GM18499 (cell line): ENCODE measurements around the gene PSMD11.
"Not testable (repeated sequence)": the region's sequence is repeated elsewhere in the genome, so short reads cannot be mapped to it uniquely, and the experiment has no call there.

Source experiments
- ATAC-seq: cut with Tn5 transposase; IDR thresholded peaks from one replicate; pipeline ENCODE4 v1.9.1; 2021; ENCODE audit warnings: moderate number of reproducible peaks; ENCODE audit not compliant: insufficient read depth, unreplicated experiment

PSMD11 gene

GRCh38 chr17:32504166-32504990, 60.1 kb downstream of the PSMD11 start:
- ATAC-seq = no peak

- no peak for ATAC-seq
Measured at GRCh38 chr17:32508926-32509325, 64.6 kb downstream of the PSMD11 start.

- no peak for ATAC-seq
Measured at GRCh38 chr17:32510466-32510865, 66.2 kb downstream of the PSMD11 start.

GRCh38 chr17:32512328-32512727, 68.0 kb downstream of the PSMD11 start:
- no peak for ATAC-seq

- no peak for ATAC-seq
Measured at GRCh38 chr17:32513579-32513978, 69.3 kb downstream of the PSMD11 start.

GRCh38 chr17:32514606-32515005, 70.3 kb downstream of the PSMD11 start:
- ATAC-seq = no peak

GRCh38 chr17:32515677-32516383, 71.5 kb downstream of the PSMD11 start:
- ATAC-seq = no peak

- no peak for ATAC-seq
Measured at GRCh38 chr17:32516450-32516849, 72.1 kb downstream of the PSMD11 start.

GRCh38 chr17:32516940-32517701, 72.8 kb downstream of the PSMD11 start:
- ATAC-seq = no peak

- no peak for ATAC-seq
Measured at GRCh38 chr17:32517982-32518381, 73.7 kb downstream of the PSMD11 start.

GRCh38 chr17:32518646-32519227, 74.4 kb downstream of the PSMD11 start:
- ATAC-seq = no peak

GRCh38 chr17:32519228-32520103, 75.2 kb downstream of the PSMD11 start:
- no peak for ATAC-seq

GRCh38 chr17:32520104-32520701, 75.9 kb downstream of the PSMD11 start:
- no peak for ATAC-seq

GRCh38 chr17:32520737-32521404, 76.6 kb downstream of the PSMD11 start:
- ATAC-seq = no peak

- peak; percentile 34 for ATAC-seq
Measured at GRCh38 chr17:32523017-32523680, 78.8 kb downstream of the PSMD11 start.

GRCh38 chr17:32523827-32524552, 79.7 kb downstream of the PSMD11 start:
- ATAC-seq = peak; percentile 31

GRCh38 chr17:32524553-32524880, 80.2 kb downstream of the PSMD11 start:
- ATAC-seq = not testable (repeated sequence)

- ATAC-seq = no peak
Measured at GRCh38 chr17:32525122-32525521, 80.8 kb downstream of the PSMD11 start.
